ENCODE measurements around the gene SYP. TPM values are rescaled to one million over a fixed set of nuclear protein-coding genes. Genes with fewer than 3 reads are reported as not detected.

Gene SYP
- polyA plus RNA-seq, 1 of the 3 experiments (the other 2 are of a cell fraction), result 0.76 TPM

- no peak overlapping the region for H3K9ac ChIP-seq
- CTCF ChIA-PET, result interaction anchor here (1.2 kb wide), 1 partner anchor 14 kb away, joined by 3 read pairs; no protein-coding TSS in a partner anchor
- no peak overlapping the region for H3K27ac ChIP-seq (ENCODE audit: low read depth in 2 of 2, low read length in 1 of 2)
- no peak overlapping the region for H3K4me2 ChIP-seq
- WGBS (ENCODE audit: low lambda C conversion rate), result 26% methylated on average over 5 of the region's 8 CpGs
- H3K4me3 ChIP-seq (ENCODE audit: low read depth in 2 of 2, low read length in 1 of 2), result no peak overlapping the region
- DNase-seq, result no peak
- no peaks in the 10 kb centered on the region for H3K36me3 ChIP-seq (replicated peaks in 1 of 2; ENCODE audit: control insufficient read depth in 1 of 2, insufficient read depth in 2 of 2, low read length in 1 of 2)
- no peaks in the 10 kb centered on the region for H3K9me3 ChIP-seq
- no peaks in the 10 kb centered on the region for H3K4me1 ChIP-seq (ENCODE audit: control insufficient read depth in 1 of 2, insufficient read depth in 2 of 2, low read depth in 1 of 2, low read length in 1 of 2)
- no peaks in the 10 kb centered on the region for H4K20me1 ChIP-seq (ENCODE audit: insufficient read depth)
- TF ChIP-seq TEAD4 (IDR thresholded peaks at IDR 0.05; ENCODE audit: borderline replicate concordance, insufficient read depth) (no peak), REST (IDR thresholded peaks at IDR 0.05; ENCODE audit: low read depth, low read length) (no peak), EP300 (IDR thresholded peaks at IDR 0.05; ENCODE audit: borderline replicate concordance in 1 of 2, low read depth in 1 of 2, low read length in 1 of 2) (no peak), NRF1 (IDR thresholded peaks at IDR 0.05; ENCODE audit: low read depth, low read length) (no peak), TAF1 (IDR thresholded peaks at IDR 0.05; ENCODE audit: borderline replicate concordance, low read depth, low read length) (no peak), ELF1 (IDR thresholded peaks at IDR 0.05) (no peak), MXI1 (IDR thresholded peaks at IDR 0.05; ENCODE audit: low read depth, low read length) (no peak), RXRA (IDR thresholded peaks at IDR 0.05; ENCODE audit: borderline replicate concordance, low read depth) (no peak), RAD21 (IDR thresholded peaks at IDR 0.05; ENCODE audit: low read length) (no peak), NFIC (IDR thresholded peaks at IDR 0.05; ENCODE audit: borderline replicate concordance) (no peak), MAX (IDR thresholded peaks at IDR 0.05; ENCODE audit: low read depth) (no peak), EZH2phosphoT487 (IDR thresholded peaks at IDR 0.05; ENCODE audit: borderline replicate concordance, low read depth) (no peak), MEF2A (IDR thresholded peaks at IDR 0.05; ENCODE audit: borderline replicate concordance, low read depth) (no peak), FOXM1 (IDR thresholded peaks at IDR 0.05; ENCODE audit: low read depth) (no peak), SIN3A (IDR thresholded peaks at IDR 0.05; ENCODE audit: borderline replicate concordance, low read depth, low read length) (no peak), YY1 (IDR thresholded peaks at IDR 0.05; ENCODE audit: low read depth) (no peak), ZBTB33 (IDR thresholded peaks at IDR 0.05; ENCODE audit: borderline replicate concordance, low read depth) (no peak), USF2 (IDR thresholded peaks at IDR 0.05; ENCODE audit: borderline replicate concordance, low read depth, low read length) (no peak)
- TF ChIP-seq, protein P1, sequence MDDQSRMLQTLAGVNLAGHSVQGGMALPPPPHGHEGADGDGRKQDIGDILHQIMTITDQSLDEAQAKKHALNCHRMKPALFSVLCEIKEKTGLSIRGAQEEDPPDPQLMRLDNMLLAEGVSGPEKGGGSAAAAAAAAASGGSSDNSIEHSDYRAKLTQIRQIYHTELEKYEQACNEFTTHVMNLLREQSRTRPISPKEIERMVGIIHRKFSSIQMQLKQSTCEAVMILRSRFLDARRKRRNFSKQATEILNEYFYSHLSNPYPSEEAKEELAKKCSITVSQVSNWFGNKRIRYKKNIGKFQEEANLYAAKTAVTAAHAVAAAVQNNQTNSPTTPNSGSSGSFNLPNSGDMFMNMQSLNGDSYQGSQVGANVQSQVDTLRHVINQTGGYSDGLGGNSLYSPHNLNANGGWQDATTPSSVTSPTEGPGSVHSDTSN (IDR thresholded peaks at IDR 0.05), result no peak
- TF ChIP-seq, protein P2, sequence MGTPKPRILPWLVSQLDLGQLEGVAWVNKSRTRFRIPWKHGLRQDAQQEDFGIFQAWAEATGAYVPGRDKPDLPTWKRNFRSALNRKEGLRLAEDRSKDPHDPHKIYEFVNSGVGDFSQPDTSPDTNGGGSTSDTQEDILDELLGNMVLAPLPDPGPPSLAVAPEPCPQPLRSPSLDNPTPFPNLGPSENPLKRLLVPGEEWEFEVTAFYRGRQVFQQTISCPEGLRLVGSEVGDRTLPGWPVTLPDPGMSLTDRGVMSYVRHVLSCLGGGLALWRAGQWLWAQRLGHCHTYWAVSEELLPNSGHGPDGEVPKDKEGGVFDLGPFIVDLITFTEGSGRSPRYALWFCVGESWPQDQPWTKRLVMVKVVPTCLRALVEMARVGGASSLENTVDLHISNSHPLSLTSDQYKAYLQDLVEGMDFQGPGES (IDR thresholded peaks at IDR 0.05; ENCODE audit: low read depth, low read length), result no peak
- H3K27me3 ChIP-seq (ENCODE audit: insufficient read depth), result peaks cover 23% of the 10 kb centered on the region
- H3K79me2 ChIP-seq (ENCODE audit: insufficient read depth), result no peaks in the 10 kb centered on the region
- no peak overlapping the region for H2AFZ ChIP-seq (ENCODE audit: low read depth)
- POLR2A ChIA-PET, result no interaction called here
- no peaks in the 10 kb centered on the region for H3F3A ChIP-seq (replicated peaks; ENCODE audit: insufficient read depth)
- H3K9me2 ChIP-seq, result no peaks in the 10 kb centered on the region
Measured at GRCh38 chrX:49206543-49206942, 6.5 kb upstream of the SYP start.

Data from SK-N-SH (cell line).